ENCODE results near the gene RAMAC.
A peak's percentile ranks its signal among the peaks of the same experiment; 100 is the strongest.
"Not testable (repeated sequence)": the region's sequence is repeated elsewhere in the genome, so short reads cannot be mapped to it uniquely, and the experiment has no call there.

RAMAC gene

DNA sequence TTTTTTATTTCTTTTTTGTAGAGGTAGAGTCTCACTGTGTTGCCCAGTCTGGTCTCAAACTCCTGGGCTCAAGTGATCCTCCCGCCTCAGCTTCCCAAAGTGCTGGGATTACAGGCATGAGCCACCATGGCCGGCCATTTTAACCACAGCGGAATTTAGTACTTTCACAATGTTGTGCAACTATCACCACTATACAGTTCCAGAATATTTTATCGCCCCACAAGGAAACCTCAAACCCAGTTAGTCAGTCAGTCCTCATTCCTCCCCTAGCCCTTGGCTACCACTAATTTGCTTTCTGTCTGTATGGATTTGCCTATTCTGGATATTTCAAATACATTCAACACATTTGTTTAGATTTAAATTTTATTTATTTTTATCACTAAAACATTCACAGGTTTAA is 17.9 kb upstream of the RAMAC start:
- no peak for DNase-seq (ENCODE audit: low read depth)

DNA sequence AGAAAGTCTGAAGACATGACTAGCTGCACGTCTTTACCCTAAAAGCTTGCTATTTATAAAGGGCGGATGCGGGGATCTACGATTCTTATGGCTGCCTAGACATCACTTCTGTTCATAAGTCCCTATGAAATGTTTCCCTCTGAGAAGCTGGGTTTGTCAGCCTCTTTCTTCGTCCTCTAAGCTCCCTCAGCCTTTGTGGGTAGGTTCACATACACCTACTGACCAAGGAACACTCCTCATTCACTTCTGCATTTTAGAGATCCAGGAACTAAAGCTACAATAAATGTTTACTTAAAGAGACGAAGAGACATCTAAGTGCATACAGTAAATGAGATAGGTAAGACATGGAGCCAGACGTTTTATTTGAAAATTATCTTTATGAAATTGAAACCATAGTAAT is 16.7 kb upstream of the RAMAC start:
- DNase-seq (ENCODE audit: low read depth), result no peak

DNA sequence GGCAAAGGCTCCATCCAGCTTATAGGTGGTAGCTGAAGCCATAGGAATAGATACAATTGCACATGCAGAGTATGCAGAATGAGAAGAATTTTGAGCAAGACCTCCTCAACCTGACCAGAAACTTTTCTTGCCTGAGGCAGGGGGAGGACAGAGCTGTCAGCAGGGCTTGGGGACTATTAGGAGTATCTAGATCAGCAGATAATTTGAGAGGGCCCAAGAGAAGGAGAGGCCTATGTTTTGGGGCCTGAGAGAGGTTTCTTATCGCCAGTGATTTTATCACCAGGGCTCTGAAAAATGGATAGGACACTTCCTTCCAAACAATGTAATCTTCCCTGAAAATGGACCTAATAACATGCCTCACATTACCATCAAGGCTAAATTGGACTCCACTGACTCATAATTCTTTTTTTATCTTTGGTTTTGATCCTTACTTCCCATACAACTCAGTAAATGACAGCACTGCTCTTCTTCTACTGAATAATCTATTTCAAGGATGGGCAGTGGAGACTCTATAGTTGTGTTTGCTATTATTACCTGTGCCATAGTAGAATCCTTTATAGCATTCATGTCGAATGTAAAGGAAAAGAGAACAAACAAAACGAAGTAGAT is 15.8 kb upstream of the RAMAC start:
- no peak for DNase-seq (ENCODE audit: low read depth)

DNA sequence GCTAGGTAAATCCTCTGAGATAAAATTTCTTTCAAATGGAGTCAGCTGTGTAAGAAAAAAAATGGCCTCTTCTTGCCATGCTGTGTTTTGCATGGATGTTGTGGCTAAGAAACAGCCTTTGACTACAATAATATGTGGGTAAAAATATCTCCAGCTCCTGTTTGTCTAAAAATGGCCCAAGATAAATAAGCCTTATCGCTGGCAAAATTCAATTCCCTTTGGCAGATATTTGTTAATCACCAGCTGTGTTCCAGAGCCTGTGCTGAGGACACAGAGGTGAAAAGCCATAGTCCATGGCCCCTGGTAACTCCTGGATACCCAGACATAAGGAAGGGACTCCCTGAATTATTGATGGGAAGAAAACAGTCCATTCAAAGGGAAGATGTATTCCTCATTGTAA is 15.3 kb upstream of the RAMAC start:
- no peak for DNase-seq (ENCODE audit: low read depth)

DNA sequence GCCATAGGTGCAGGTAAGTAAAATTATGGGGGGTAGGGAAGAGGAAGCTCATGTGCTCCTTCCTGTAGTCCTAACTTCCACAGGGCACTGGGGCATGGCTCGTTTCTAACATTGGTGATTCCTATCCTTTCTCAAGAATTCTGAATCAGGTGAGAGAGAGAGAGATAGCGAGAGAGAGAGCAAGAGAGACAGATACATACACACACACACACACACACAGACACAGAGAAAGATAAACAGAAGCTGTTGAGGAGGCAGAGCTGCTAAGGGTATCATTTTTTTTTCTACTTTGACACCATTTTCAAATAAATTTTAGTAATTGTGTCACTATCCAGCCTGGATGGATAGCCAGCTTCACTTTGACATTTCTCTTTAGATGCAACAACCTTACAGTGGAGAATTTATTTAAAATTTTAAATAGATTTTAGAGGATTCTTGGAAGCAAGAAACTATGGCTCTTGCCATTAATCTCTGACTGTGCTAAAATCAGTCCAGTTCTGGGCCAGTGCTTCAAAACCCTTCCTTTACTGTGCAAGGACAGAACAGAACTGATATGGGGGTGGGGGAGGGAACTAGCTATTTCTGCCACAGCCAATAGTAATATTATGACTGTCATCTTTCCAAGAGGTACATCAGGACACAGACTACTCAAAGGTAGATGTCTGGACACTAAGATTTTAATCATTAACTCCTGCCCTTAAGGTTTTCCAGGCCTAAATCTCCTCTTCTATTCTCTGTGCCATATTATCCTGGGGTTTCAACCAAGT is 14.6 kb upstream of the RAMAC start:
- DNase-seq (ENCODE audit: low read depth), result no peak

DNA sequence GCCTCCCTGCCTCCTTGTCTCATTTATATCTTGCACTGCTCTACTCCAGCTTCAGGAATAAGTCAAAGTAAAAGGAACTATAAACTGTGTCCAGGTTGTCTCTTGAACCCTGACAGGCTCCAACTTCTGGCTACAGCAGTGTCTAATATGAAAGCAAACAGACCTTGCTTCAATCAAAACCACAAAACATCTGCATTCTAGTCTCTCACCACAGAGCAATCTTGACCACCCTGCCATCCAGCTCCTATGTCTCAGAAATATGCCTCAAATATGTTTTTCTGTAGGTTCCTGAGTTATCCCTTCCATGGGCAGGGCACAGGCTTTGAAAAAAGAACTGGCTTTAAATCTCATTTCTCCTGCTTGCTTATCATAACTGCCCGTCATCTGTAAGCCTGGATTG is 13.0 kb upstream of the RAMAC start:
- DNase-seq (ENCODE audit: low read depth), result no peak

DNA sequence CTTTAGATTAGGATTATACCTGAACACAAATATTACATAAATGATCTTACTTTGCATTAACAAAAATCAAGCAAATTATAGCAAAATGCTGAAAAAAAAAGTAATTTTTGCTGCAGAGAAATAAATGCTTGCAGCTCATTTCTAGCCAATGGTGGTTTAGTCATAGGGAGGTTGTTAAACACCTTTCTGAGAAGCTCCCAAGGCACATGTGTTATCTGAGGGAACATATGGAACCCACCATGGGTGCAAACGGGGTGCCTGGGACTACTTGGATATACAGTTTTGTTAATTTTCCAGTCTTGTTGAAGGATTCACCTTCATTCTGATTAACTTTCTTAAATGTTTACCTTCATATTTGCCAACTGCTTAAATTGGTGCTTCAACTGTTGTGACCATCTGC is 8.9 kb upstream of the RAMAC start:
- DNase-seq (ENCODE audit: low read depth), result no peak

DNA sequence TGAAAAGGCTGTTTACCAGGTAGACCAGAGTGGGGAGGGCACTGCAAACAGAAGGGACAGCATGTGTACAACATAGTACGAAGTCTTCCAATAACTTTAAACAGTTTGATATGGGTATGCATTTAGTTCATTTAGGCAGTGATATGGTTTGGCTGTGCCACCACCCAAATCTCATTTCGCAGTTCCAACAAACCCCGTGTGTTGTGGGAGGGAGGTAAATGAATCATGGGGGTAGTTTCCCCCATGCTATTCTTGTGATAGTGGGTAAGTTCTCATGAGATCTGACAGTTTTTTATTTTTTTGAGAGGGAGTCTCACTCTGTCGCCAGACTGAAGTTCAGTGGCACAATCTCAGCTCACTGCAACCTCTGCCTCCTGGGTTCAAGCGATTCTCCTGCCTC is 7.6 kb upstream of the RAMAC start:
- DNase-seq (ENCODE audit: low read depth), result no peak

DNA sequence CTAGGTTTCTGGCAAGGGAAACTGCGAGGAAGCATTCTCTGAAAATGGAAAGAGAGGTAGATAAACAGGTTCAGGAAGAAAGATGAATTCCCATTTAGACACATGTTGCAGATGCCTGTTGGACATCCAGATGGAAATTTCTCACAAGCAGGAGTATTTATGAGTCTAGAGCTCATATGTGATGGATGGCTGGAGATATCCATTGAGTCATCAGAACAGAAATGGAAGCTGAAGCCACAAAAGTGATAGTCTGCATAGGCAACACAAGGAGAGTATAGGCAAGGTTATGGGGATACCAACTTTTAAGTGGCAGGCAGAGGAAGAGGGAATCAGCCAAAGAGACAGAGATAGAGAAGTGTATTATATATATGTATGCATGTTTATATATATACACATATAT is 6.3 kb upstream of the RAMAC start:
- DNase-seq (ENCODE audit: low read depth), result no peak

DNA sequence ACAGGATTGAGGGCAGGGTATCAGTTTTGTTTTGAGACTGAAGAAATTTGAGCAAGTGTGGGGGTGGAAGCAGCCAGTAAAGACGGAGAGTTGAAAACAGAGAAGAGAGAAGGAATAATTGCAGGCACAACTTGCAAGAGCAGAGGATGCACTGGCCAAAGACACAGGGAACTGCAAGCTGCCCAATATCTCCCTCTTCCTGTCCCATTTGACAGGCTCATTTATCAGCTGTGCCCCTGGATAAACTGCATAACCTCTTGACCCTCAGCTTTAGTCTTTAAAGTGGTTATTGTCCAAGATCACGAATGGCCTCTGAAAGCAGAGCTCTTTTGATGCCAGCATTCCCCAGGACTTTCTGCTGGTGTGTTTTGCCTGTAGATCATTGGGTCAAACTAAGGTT is 5.0 kb upstream of the RAMAC start:
- DNase-seq (ENCODE audit: low read depth), result no peak

DNA sequence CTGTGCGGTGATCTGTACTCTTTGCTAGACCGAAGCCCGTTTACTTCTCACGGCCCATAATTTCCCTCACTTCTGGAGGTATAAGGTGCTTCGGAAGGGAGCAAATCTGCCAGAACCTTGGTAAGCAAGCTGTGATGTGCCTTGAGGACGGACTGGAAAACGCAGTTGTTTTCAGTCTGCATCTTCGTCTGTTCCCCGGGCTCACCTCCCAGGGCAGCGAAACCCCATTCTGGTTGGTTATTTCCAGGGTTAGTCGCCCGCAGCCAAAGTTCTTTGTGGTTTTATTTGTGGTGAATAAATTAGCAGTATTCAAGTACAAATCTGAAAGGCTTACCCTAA is 401 bp downstream of the RAMAC start:
- DNase-seq (ENCODE audit: low read depth), result no peak

DNA sequence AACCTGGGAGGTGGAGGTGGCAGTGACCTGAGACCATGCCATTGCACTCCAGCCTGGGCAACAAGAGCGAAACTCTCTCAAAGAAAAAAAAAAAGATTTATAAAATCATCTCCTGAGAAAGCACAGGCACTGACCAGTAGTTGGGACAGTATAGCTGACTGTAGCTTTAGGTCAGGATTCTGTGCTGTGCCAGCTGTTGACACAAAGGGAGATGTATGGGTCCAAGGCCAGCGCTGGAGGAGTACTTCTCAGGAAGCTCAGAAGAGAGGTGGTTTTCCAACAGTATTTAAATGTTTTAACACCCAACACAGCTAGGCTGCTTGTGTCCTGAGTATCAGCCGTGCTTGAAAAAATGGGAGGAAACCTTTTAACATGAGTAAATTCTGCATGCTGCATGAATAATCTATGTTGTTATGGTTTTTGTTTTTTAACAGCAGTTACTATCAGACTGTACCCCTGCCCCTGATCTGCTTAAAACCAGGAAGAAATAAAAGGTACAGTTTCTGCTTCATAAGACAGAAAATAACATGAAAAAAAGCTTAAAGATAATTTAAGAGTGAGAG is 6.5 kb downstream of the RAMAC start:
- no peak for DNase-seq (ENCODE audit: low read depth)

DNA sequence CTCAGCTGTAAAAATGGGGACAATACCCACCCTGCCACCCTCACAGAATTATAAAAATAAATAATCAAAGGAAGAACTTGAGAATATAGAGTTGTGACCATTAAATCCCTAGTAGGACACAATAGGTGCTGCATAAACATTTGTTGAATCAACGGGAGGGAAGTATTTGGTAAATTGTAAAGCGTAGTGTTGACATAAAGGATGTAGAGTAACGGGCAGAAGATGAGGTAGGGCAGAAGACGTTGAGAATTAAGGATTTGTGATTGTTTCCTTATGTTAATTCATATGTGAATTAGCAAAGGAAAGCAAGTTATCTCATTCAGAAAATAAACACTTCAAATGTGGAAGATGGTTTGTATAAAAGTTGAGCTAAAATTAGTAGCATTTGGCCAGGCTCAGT is 7.1 kb downstream of the RAMAC start:
- DNase-seq (ENCODE audit: low read depth), result no peak

DNA sequence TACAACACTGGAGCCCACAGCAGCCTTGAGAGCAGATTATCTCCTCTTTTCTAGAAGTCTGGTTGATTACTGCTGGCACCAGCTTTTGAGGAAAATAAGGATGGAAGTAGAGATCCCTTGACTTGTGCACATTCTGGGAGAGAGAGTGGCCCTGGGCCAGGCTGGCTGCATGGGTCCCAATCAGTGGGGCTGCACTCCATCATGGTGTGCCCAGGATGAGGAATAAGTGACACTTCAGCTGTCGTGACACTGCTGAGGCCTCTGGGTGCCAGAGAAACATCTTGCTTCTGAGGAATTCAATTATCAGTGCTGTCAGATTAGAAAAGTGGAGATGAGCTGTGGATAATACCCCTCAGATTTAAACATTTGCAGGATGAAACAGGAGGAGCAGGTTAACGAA is 9.1 kb downstream of the RAMAC start:
- no peak for DNase-seq (ENCODE audit: low read depth)

DNA sequence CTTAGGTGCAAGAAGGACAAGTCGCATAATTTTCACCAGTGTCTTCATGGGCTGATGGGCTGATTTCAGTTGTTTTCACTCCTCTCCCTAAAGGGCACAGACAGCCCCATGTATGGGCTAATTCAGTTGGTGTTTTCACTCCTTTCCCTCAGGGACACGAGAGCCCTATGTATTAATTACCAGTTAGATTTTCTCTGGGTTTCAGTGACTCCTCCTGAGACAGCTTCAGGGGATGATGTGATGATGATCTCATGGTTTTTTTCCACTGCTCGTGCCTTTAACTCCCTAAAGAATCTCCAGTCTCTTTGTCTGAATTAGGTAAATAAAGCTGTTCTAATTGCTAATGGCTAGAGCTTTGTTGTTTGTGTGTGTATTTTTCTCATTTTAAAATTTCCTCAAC is 9.9 kb downstream of the RAMAC start:
- DNase-seq (ENCODE audit: low read depth), result no peak

DNA sequence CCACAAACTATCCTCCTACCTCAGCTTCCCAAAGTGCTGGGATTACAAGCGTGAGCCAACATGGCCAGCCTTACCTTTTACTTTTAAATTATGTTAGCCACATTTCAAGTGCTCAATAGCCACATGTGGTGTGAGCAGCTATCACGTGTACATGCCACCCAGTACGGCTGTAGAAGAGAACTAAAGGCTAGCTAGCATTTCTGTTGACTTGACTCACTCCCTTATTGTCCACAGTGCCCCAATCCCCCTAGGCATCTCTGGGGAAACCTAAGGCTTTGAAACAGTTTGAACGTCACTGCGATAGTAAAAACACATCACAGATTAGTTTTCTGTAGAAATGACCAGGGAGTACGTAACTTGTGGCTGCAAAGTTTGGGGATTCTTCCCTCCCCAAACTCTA is 13.4 kb downstream of the RAMAC start:
- DNase-seq (ENCODE audit: low read depth), result no peak

DNA sequence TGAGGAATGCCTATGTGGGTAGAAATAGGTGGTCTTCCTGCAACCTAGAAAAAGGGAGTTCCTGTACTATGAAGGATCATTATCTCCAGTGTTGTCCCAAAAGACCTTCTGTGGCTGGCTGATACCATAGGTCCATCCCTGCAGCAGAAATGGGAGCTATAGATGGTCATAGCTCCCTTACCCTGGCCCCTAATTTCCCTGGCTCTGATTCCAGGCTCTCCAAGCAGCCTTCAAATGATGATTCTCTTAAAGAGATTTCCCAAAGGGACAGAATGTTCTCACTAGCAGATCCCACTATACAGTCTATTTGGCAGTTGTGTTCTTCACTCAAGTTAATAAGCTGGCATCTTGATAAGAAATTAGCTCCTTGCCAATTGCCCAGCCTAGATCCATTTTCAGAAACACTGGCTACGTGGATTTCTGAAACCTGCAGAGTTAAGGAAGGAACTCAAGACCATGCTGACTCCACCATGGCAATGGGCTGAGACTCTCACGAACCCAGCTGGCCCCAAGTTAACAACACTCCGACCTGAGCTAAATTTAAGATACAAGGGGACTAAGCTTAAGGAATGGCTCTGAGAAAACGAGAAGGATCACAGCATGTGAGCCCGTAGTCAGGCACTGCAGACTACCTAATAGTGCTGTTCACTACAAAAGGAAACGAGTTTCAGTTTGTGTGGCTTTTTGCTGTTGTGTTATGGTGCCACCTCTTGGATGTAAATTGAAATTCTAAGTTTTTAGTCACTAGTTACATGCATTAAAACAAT is 14.1 kb downstream of the RAMAC start:
- DNase-seq (ENCODE audit: low read depth), result no peak

DNA sequence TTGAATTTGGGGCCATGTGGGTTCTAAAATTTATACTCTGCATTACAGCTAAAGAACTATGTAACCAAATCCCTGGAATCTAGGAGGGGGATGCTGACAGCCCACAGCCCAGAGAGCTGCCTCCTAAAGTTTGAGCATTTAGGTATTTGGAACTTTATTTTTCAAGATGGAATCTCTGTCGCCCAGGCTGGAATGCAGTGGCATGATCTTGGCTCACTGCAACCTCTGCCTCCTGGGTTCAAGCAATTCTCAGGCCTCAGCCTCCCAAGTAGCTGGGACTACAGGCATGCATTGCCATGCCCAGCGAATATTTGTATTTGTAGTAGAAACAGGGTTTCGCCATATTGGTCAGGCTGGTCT is 14.6 kb downstream of the RAMAC start:
- DNase-seq (ENCODE audit: low read depth), result not testable (repeated sequence)

DNA sequence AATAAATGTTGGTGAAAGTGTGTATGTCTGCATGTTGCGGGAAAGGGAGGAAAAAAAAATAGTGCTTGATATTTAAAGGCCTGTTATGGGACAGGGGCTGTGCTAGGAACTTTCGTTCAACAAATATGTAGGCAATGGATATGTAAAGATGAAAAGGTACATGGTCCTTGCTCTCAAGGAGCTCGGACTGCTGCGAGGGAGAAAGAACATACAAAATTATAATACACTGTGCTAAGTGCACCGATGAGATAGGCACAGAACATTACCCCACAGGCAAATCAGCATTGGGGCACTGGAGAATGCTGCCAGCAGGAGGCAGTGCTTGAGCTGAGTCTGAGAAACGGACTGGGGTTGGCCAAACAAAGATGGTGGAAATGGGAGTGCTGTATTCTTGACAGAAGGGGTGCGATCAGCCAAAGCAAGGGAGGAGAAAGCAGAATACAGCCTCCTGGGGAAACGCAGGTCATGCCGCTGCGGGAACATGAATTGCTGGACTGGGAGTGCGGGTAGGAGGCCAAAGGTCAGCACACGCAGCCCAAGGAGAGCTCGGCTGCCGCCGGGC is 24.8 kb downstream of the RAMAC start:
- DNase-seq (ENCODE audit: low read depth), result peak; percentile 46

DNA sequence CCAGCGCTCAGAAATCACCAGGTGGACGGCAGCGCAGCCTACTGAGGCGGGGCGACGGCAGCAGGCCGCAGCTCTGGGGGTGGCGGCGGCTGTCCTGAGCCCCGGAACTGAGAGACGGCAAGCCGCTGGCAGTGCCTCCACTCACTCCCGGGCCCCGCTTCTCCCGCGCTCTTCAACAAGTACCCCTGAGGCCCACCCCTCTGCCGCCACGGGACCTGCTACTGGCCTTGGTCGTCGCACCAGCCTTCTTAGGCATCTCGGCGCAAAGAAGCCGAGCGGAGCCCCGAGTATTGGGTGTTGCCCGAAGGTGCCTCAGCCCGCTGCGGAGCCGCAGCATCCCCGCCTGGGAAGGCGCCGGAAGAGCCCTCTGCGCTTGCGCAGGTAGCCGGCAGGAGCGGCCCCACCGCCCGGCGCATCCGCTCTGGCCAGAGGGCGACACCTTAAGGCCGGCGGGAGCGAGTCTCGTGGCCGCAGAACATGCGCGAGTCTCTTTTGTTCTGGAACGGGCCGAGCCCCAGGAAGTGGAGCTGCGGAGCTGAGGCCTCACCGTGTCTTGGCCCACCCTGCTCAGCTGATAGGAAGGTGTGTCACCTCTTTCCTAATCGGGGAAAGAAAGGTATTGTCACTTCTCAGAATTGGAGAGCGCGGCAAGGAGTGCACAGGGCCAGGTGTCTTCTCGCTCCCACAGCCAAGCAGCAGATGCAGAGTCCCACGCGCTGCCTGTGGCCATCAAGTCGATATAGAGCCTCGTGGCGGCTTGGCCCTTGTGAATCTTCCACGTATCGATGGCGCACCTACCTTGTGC is 25.5 kb downstream of the RAMAC start, which contains the start of gene C15orf40:
TSS of gene C15orf40 (minus strand) at position 369 of the 805 bp plus-strand sequence. CDS start at position 337, 32 bp downstream.
- DNase-seq (ENCODE audit: low read depth), result peak; percentile 83

DNA sequence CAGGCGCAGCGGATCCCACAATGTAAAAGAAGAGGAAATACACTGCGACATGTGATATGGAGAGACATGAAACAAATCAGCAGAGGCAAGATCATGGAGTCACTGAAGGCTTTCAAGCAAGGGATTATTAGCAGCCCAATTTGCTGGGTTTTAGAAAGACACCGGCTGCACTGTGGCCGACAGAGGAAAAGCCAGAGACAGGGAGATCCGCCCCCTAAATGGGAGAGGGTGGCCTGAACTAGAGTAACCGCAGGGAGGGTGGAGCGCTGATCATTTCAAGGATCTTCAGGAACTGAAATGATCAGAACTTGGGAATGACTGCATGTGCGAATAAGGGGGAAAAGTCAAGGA is 26.0 kb downstream of the RAMAC start:
- DNase-seq (ENCODE audit: low read depth), result no peak

DNA sequence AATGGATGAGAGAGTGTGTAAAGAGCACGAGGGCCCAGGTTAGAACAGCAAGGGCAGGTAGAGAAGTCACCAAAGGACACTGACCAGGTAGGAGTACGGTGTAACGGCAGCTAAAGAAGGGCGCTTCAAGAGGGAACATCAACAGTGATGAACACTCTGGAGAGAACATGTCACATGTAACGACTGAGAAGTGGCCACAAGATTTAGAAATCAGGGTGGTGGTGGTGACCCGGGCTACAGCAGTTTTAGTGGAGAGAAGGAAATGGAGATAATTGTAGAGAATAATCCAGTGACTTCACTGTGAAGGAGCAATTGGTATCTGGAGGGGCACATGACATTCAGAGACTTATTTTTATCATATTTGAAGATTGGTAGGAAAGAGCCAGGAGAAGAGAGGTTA is 26.6 kb downstream of the RAMAC start:
- DNase-seq (ENCODE audit: low read depth), result no peak
